Hematopoietic multipotent progenitor cell treated with erythropoietin and hydrocortisone succinate and interleukin-3 and kit ligand, for 8 days (in vitro differentiated cells): ENCODE results near the gene FGF11.
"Not testable (repeated sequence)": the region's sequence is repeated elsewhere in the genome, so short reads cannot be mapped to it uniquely, and the experiment has no call there.

ENCODE experiments used
- DNase-seq: peaks from one replicate; pipeline ENCODE4 v3.0.0-alpha.2; 2015

Gene FGF11

GRCh38 chr17:7464081-7464480 is 24.8 kb downstream of the FGF11 start:
- DNase-seq: no peak

- no peak for DNase-seq
Measured at GRCh38 chr17:7465597-7466275, 26.4 kb downstream of the FGF11 start.

GRCh38 chr17:7466318-7466638 is 27.0 kb downstream of the FGF11 start:
- no peak for DNase-seq

- DNase-seq: peak; percentile 62
Measured at GRCh38 chr17:7466639-7467341, 27.5 kb downstream of the FGF11 start.

GRCh38 chr17:7467498-7467897 is 28.2 kb downstream of the FGF11 start:
- DNase-seq: no peak

- no peak for DNase-seq
Measured at GRCh38 chr17:7468290-7468689, 29.0 kb downstream of the FGF11 start.

GRCh38 chr17:7468804-7469389 is 29.6 kb downstream of the FGF11 start:
- DNase-seq: no peak

GRCh38 chr17:7469843-7470242 is 30.5 kb downstream of the FGF11 start:
- not testable (repeated sequence) for DNase-seq

GRCh38 chr17:7470457-7470973 is 31.2 kb downstream of the FGF11 start:
- DNase-seq: not testable (repeated sequence)

GRCh38 chr17:7471729-7472128 is 32.4 kb downstream of the FGF11 start:
- no peak for DNase-seq

GRCh38 chr17:7474767-7475166 is 35.5 kb downstream of the FGF11 start:
- DNase-seq: not testable (repeated sequence)

- peak; percentile 94 for DNase-seq
Measured at GRCh38 chr17:7475764-7476422, 36.6 kb downstream of the FGF11 start.

- DNase-seq: no peak
Measured at GRCh38 chr17:7476494-7476893, 37.2 kb downstream of the FGF11 start.

GRCh38 chr17:7476951-7477350 is 37.6 kb downstream of the FGF11 start:
- no peak for DNase-seq

- peak; percentile 48 for DNase-seq
Measured at GRCh38 chr17:7477392-7478275, 38.3 kb downstream of the FGF11 start.

GRCh38 chr17:7478276-7479212 is 39.2 kb downstream of the FGF11 start:
- peak; percentile 70 for DNase-seq

GRCh38 chr17:7479213-7480088 is 40.1 kb downstream of the FGF11 start, which contains the start of gene ZBTB4:
Gene ZBTB4 (minus strand): TSS chr17:7479631. CDS start chr17:7466801, 12,830 bp downstream.
- DNase-seq: peak; percentile 43

- DNase-seq: no peak
Measured at GRCh38 chr17:7480089-7480384, 40.7 kb downstream of the FGF11 start.

GRCh38 chr17:7481275-7481674 is 42.0 kb downstream of the FGF11 start, which contains the start of gene SLC35G6:
Gene SLC35G6 (plus strand): TSS chr17:7481446. CDS start chr17:7481517, 71 bp downstream.
- DNase-seq: not testable (repeated sequence)
